Naive thymus-derived CD8-positive, alpha-beta T cell (primary cell): ENCODE measurements around the gene MAP1S. TPM values are rescaled to one million over a fixed set of nuclear protein-coding genes. Genes with fewer than 3 reads are reported as not detected.
A peak's percentile ranks its signal among the peaks of the same experiment; 100 is the strongest.

Experiments used
- ATAC-seq, 2 donors: fragments of 150-1000 bp; cut with Tn5 transposase in 1 of 2; sonication (Bioruptor Pico), chemical (Tn5 transposase) in 1 of 2; 1 replicate in 1 of 2; 2 replicates in 1 of 2; pipeline ENCODE4 v1.10.0; 2021; ENCODE audit warnings: mild to moderate bottlenecking in 2 of 2, moderate library complexity in 2 of 2
- POLR2A ChIA-PET: fragments of 350-600 bp; sonication (Branson Sonifier 250); formaldehyde crosslinking; loops from one replicate; lab custom pipeline; 2021; ENCODE audit warnings: antibody characterized with exemption; lab: Charles Lee
- DNase-seq, 10 donors: peaks; one replicate each; pipeline versions ENCODE4 v3.0.0 to v3.0.0-alpha.2; 2020 to 2022
- H3K27ac Mint-ChIP-seq, 10 donors: one replicate each; pipeline ENCODE4 v1.8.0; 2020 to 2022; ENCODE audit warnings: mild to moderate bottlenecking in 10 of 10, mixed read lengths in 10 of 10, moderate library complexity in 4 of 10, inconsistent platforms in 1 of 10
- H3K27me3 Mint-ChIP-seq, 5 donors: one replicate each; pipeline ENCODE4 v1.8.0; 2021 to 2022; ENCODE audit warnings: mixed read lengths in 5 of 5
- H3K36me3 Mint-ChIP-seq, 3 donors: one replicate each; pipeline ENCODE4 v1.8.0; 2020 to 2022; ENCODE audit warnings: mixed read lengths in 3 of 3, mild to moderate bottlenecking in 2 of 3, inconsistent platforms in 1 of 3
- H3K4me1 Mint-ChIP-seq, 4 donors: one replicate each; pipeline ENCODE4 v1.8.0; 2021 to 2022; ENCODE audit warnings: mixed read lengths in 4 of 4
- H3K4me3 Mint-ChIP-seq, 10 donors: one replicate each; pipeline ENCODE4 v1.8.0; 2020 to 2022; ENCODE audit warnings: mild to moderate bottlenecking in 10 of 10, mixed read lengths in 10 of 10, moderate library complexity in 6 of 10, inconsistent platforms in 1 of 10
- H3K9me3 Mint-ChIP-seq, 9 donors: one replicate each; pipeline ENCODE4 v1.8.0; 2020 to 2022; ENCODE audit warnings: mixed read lengths in 9 of 9, mild to moderate bottlenecking in 3 of 9, inconsistent platforms in 1 of 9, moderate library complexity in 1 of 9
- polyA plus RNA-seq, 3 donors: library from polyadenylated mRNA; unstranded; fragments of 300-500 nt; fragmentation: Illumina TruSeq; gene quantifications; one replicate each; pipeline ENCODE4 v1.2.3, GENCODE V29; 2021
- total RNA-seq, 8 experiments: library from RNA in 2 of 8; stranded (reverse) in 2 of 8; gene quantifications; one replicate each; pipeline ENCODE4 v1.2.3 and lab custom pipeline; 2021 to 2026

MAP1S gene, protein sequence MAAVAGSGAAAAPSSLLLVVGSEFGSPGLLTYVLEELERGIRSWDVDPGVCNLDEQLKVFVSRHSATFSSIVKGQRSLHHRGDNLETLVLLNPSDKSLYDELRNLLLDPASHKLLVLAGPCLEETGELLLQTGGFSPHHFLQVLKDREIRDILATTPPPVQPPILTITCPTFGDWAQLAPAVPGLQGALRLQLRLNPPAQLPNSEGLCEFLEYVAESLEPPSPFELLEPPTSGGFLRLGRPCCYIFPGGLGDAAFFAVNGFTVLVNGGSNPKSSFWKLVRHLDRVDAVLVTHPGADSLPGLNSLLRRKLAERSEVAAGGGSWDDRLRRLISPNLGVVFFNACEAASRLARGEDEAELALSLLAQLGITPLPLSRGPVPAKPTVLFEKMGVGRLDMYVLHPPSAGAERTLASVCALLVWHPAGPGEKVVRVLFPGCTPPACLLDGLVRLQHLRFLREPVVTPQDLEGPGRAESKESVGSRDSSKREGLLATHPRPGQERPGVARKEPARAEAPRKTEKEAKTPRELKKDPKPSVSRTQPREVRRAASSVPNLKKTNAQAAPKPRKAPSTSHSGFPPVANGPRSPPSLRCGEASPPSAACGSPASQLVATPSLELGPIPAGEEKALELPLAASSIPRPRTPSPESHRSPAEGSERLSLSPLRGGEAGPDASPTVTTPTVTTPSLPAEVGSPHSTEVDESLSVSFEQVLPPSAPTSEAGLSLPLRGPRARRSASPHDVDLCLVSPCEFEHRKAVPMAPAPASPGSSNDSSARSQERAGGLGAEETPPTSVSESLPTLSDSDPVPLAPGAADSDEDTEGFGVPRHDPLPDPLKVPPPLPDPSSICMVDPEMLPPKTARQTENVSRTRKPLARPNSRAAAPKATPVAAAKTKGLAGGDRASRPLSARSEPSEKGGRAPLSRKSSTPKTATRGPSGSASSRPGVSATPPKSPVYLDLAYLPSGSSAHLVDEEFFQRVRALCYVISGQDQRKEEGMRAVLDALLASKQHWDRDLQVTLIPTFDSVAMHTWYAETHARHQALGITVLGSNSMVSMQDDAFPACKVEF
- 10 to 100 TPM; 50.1 to 54.2 TPM for total RNA-seq
- polyA plus RNA-seq = 10 to 100 TPM; 13.8 to 40.0 (median 18.7) TPM
- 12.7 to 38.4 (median 31.7) reads per million in 6 experiments for total RNA-seq (lab: John Stamatoyannopoulos, UW)

DNA sequence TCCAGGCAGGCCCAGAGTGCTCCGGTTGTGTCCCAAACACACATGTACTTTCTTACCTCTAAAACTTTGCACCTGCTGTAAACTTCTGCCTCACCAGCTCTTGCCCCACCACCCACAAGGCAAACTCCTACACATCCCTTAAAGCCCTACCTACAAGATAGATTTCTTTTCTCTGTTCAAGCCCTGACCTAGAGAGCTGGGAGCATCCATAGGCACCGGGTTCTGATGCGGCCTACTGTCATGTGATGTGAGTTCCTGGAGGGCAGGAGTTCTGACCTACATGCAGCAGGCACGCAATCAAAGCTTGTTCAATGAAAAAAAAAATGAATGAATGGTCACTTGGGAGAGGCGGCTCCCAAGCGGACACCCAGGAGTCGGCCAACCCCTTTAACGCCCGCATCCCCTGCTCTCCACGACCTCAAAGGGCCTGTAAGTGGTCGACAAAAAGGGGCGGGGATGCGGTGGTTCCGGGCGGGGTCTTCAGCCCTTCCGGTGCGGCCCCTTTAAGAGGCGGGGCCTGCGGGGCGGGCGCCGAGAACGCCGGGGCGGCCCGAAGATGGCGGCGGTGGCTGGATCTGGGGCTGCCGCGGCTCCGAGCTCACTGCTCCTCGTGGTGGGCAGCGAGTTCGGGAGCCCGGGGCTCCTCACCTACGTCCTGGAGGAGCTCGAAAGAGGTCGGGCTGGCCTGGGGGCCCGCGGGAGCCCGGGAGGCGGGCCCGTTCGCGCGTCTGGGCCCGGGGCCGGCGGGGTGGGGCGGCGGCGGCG lies at the start of gene MAP1S:
MAP1S (plus strand) TSS at position 534 of the 765 bp plus-strand sequence; CDS start at position 557, 23 bp downstream.
- Mint-ChIP-seq H3K9me3 (no peaks in the 10 kb centered on the region), H3K27me3 (peaks cover 0 to 2% (median 0%) of the 10 kb centered on the region in 5 donors), H3K4me3 (peak within 1 kb of the TSS; percentile 82 to 95 (median 89)), H3K27ac (peak within 1 kb of the TSS; percentile 76 to 95 (median 90)), H3K4me1 (peaks cover 22 to 47% (median 44%) of the 10 kb centered on the region in 4 donors), H3K36me3 (peaks cover 0 to 6% (median 0%) of the 10 kb centered on the region in 3 donors)
- ATAC-seq = peak; percentile 91 to 96
- DNase-seq = peak; percentile 35 to 67 (median 58)
- POLR2A ChIA-PET = interaction anchor here (0.6 to 2.4 kb wide), 10 partner anchors 11 to 870 kb away, joined by 3 to 15 read pairs (median 4); partner anchors contain the start of genes FCHO1, JAK3 and RPL18A

DNA sequence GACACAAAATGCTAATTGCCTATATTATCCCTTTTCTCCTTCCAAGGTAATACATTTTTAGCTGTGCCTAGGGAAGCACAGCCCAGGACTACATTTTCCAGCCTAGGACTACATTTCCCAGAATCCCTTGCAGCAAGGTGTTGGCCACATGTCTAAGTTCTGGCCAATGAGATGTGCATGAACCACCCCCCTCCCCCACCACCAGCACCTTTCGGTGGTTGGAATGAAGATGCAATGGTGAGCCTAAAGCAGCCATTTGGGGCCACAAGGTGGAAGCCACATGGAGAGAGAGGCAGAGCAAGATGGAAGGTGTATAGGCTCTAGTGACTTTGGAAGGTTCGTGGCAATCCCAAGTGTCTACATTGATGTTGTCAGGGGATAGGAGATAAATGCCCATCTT lies 47.4 kb upstream of the MAP1S start:
- no peak for DNase-seq
- POLR2A ChIA-PET = no interaction called here
- Mint-ChIP-seq H3K4me1 (peaks cover 0 to 2% (median 0%) of the 10 kb centered on the region in 4 donors), H3K27ac (peak overlapping the region in 1 of 10 donors; percentile 56), H3K27me3 (peaks cover 4 to 26% (median 14%) of the 10 kb centered on the region in 5 donors), H3K4me3 (no peak overlapping the region), H3K9me3 (peaks cover 0 to 4% (median 0%) of the 10 kb centered on the region in 9 donors), H3K36me3 (peaks cover 0 to 2% (median 0%) of the 10 kb centered on the region in 3 donors)
- ATAC-seq = no peak

DNA sequence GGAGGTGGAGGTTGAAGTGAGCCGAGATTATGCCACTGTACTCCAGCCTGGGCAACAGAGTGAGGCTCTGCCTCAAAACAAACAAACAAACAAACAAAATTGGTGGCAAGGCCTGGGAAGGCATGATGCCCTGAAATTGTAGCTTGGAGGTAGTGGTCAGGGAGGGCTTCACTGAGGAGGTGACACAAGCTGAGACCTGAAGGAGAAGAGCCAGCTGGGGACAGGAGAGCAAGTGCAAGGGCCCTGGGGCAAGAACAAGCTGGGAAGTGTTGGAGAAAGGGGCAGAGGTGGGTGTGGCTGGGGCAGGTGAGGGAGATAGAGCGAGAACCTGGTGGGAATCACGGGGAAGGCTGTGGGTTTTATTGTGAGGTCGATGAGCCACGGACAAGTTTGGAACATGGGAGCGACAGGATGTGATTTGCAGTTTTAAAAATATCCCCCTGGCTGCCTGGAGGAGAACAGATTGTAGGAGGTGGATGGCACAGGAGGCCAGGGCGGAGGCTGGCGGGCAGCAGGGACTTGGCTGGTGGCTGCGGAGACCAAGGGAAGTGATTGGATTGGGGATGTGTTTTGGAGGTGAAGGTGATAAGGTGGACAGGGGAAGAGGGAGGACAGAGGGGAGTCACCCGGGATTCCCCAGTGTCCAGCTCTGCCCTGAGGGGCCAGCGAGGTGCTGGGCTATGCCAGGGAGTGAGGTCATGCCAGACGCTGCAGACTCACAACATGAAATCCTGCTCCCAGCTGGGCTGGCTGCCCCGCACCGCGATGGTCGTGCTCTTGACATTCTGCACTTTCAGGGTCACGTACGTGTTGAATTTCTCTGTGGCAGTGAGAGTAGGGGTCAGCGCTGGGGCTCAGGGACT lies 45.1 kb upstream of the MAP1S start:
- H3K9me3 Mint-ChIP-seq = peaks cover 0 to 2% (median 0%) of the 10 kb centered on the region in 9 donors
- no peak overlapping the region for H3K4me3 Mint-ChIP-seq
- peaks cover 0 to 2% (median 0%) of the 10 kb centered on the region in 4 donors for H3K4me1 Mint-ChIP-seq
- peak overlapping the region in 1 of 10 donors; percentile 44 for H3K27ac Mint-ChIP-seq
- ATAC-seq (no peak), DNase-seq (no peak)
- peaks cover 0 to 2% (median 0%) of the 10 kb centered on the region in 3 donors for H3K36me3 Mint-ChIP-seq
- H3K27me3 Mint-ChIP-seq = peaks cover 13 to 48% (median 28%) of the 10 kb centered on the region in 5 donors
- POLR2A ChIA-PET = no interaction called here

DNA sequence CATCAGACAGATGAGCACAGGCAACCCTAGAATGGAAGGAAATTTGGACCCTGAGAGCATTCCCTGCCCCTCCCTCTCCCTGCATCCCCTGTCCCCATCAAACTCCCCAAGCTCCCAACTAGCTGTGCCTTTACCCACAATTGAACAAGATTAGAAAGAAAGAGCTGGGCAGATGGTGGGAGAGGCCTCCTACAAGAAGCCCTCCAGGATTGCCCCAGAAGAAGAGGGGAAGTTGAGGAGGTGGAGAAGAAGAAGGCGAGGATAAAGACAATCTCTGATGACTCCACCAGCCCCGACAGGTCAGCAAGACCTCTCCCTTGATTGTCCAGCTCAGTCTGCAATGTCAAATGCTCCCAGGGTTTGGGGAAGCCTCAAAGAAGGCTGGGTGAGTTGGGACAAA lies 43.0 kb upstream of the MAP1S start:
- Mint-ChIP-seq H3K27ac (peak overlapping the region in 1 of 10 donors; percentile 22), H3K36me3 (peaks cover 0 to 2% (median 0%) of the 10 kb centered on the region in 3 donors), H3K4me3 (no peak overlapping the region), H3K4me1 (peaks cover 0 to 12% (median 6%) of the 10 kb centered on the region in 4 donors), H3K27me3 (peaks cover 23 to 70% (median 46%) of the 10 kb centered on the region in 5 donors), H3K9me3 (peaks cover 0 to 2% (median 0%) of the 10 kb centered on the region in 9 donors)
- no peak for DNase-seq
- POLR2A ChIA-PET = interaction anchor here (0.5 kb wide), 1 partner anchor 23 kb away, joined by 3 read pairs; no protein-coding TSS in a partner anchor
- no peak for ATAC-seq

DNA sequence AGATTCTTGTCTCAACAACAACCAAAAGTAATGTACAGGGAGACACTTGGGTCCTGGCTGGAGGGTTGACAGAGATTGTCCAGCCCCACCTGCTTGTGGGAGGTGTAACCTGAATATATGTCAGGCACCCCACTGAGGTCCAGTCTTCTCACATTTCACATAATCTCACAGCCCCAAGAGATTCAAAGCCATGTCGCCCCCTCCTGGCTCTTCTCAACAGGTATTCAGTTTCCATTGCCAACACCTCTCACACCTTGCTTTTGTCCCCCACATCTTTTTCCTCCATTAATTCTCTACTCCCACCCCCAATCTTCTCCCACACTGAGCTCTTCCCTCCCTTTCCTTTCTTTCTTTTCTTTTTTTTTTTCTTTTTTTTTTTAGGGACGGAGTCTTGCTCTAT lies 42.3 kb upstream of the MAP1S start:
- ATAC-seq = no peak
- DNase-seq = no peak
- H3K27me3 Mint-ChIP-seq = peaks cover 23 to 76% (median 48%) of the 10 kb centered on the region in 5 donors

DNA sequence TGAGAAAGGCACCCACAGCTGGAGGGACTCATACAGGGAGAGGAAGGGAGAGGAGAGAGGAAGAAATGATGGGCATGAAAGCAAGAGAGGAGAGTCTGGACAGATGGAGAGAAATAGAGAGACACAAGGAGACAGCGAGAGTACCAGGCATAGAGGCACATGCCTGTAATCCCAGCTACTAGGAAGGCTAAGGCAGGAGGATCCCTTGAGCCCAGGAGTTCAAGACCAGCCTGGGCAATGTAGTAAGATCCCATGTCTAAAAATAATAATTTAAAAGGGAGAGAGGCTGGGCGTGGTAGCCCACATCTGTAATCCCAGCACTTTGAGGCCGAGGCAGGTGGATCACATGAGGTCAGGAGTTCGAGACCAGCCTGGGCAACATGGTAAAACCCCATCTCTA lies 40.4 kb upstream of the MAP1S start:
- Mint-ChIP-seq H3K9me3 (peaks cover 0 to 4% (median 0%) of the 10 kb centered on the region in 9 donors), H3K4me3 (no peak overlapping the region), H3K36me3 (peaks cover 0 to 4% (median 2%) of the 10 kb centered on the region in 3 donors), H3K27me3 (peaks cover 30 to 90% (median 61%) of the 10 kb centered on the region in 5 donors), H3K4me1 (peaks cover 0 to 12% (median 7%) of the 10 kb centered on the region in 4 donors), H3K27ac (no peak overlapping the region)
- POLR2A ChIA-PET = no interaction called here
- DNase-seq (no peak), ATAC-seq (no peak)

More for the DNA sequence above, 42.3 kb upstream of the MAP1S start:
- Mint-ChIP-seq H3K4me3 (no peak overlapping the region), H3K4me1 (peaks cover 0 to 12% (median 6%) of the 10 kb centered on the region in 4 donors), H3K9me3 (peaks cover 0 to under 1% (median 0%) of the 10 kb centered on the region in 9 donors), H3K36me3 (peaks cover 0 to under 1% (median 0%) of the 10 kb centered on the region in 3 donors), H3K27ac (no peak overlapping the region)
- POLR2A ChIA-PET = no interaction called here

DNA sequence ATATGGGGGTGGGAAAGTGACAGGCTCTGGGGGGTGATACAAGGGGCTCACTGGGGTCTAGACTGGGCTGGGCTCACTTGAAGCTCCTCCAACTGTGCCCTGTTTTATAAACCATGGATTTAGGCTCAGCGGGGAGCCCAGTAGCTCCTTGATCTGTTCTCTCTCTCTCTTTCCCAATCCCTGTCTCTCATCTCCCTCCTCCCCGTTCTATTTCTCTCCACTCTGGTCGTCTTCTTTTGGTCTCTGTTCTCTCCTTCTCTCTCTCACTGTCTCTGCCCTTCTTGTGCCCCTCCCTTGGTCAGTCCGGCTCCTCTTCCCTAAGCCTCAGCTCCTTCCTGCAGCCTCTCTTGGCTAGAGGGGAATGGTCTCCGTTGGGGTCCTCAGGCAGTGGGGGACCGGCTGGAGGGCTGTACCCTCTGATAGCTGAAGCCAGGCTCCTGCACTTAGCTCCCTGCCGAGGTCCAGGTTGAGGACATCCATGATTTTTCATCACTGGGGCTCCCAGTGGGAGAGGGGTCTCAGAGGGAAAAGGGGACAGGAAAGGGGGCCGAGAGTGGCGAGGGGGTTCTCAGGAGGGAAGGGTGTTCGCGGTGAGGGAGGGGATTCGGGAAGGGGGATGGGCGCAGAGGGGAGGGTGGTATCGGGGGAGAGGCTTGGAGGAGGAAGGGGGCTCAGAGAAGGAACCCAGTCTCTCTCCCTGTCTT lies 39.6 kb upstream of the MAP1S start:
- ATAC-seq (no peak), DNase-seq (no peak)
- H3K9me3 Mint-ChIP-seq = peaks cover 0 to 4% (median 0%) of the 10 kb centered on the region in 9 donors
- peaks cover 37 to 91% (median 62%) of the 10 kb centered on the region in 5 donors for H3K27me3 Mint-ChIP-seq
- H3K36me3 Mint-ChIP-seq = peaks cover 0 to 5% (median 4%) of the 10 kb centered on the region in 3 donors
- POLR2A ChIA-PET = interaction anchor here (0.7 kb wide), 1 partner anchor 1016 kb away, joined by 3 read pairs; no protein-coding TSS in a partner anchor
- peak overlapping the region in 5 of 10 donors; percentile 30 to 56 (median 42) for H3K4me3 Mint-ChIP-seq
- H3K27ac Mint-ChIP-seq = peak overlapping the region in 1 of 10 donors; percentile 7
- H3K4me1 Mint-ChIP-seq = peaks cover 0 to 12% (median 7%) of the 10 kb centered on the region in 4 donors

DNA sequence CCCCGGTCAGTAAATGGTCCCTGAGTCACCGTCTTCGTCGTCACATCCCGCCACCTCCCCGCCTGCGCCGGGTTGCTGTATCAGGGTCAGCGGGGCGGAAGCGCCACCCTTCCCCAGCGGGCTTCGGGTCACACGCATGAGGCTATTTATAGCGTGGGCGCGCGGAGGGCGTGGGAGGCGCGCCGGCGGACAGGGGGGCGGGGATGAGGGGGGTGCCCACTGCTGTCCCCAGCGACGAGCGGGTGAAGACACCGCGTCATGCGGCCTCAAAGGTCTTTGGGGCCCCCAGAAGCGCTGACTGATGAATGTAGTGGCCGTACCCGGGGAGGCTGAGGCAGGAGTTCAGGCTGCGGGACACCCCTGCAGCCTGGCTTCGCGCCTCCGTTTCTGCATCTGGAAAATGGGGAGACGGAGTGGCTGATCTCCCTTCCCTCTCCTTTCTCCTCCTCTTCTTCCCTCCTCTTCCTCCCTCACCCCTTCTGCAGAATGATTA lies 39.0 kb upstream of the MAP1S start:
- Mint-ChIP-seq H3K4me3 (peak overlapping the region in 5 of 10 donors; percentile 30 to 56 (median 43)), H3K9me3 (peaks cover 0 to 4% (median 0%) of the 10 kb centered on the region in 9 donors)
- POLR2A ChIA-PET = no interaction called here

DNA sequence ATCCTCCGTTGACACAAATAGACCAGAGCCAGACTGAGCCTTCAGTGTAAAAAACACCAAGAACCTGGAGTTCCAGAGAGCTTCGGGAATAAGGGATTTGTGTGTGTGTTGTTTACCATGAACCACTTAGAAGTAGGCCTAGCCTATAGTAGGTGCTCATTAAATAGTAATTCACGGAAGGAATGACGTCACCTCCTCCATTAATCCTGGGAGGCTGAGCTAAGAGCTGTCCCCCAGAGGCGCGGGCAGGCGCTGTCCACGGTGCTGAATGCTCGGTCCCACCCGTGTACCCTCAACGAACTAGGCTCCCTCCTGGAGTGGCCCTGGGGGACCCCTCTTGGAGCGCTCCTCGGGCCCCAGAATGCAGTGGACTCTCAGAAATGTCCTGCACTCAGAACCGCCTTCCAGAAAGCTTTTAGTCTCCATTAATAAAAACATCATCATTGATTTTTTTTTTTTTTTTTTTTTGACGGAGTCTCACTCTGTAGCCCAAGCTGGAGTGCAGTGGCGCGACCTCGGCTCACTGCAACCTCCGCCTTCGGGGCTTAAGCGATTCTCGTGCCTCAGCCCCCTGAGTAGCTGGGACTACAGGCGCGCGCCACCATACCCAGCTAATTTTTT lies 37.7 kb upstream of the MAP1S start:
- H3K36me3 Mint-ChIP-seq = peaks cover 0 to 5% (median 4%) of the 10 kb centered on the region in 3 donors
- H3K4me3 Mint-ChIP-seq = no peak overlapping the region
- peak in 8 of 10 donors; percentile 28 to 69 (median 43) for DNase-seq
- peaks cover 0 to 4% (median 0%) of the 10 kb centered on the region in 9 donors for H3K9me3 Mint-ChIP-seq
- peaks cover 41 to 97% (median 66%) of the 10 kb centered on the region in 5 donors for H3K27me3 Mint-ChIP-seq
- POLR2A ChIA-PET = interaction anchor here (0.6 kb wide), 1 partner anchor 138 kb away, joined by 4 read pairs; no protein-coding TSS in a partner anchor
- no peak overlapping the region for H3K27ac Mint-ChIP-seq
- ATAC-seq = peak; percentile 51 to 52
- peaks cover 0 to 13% (median 10%) of the 10 kb centered on the region in 4 donors for H3K4me1 Mint-ChIP-seq

More for the DNA sequence above, 39.0 kb upstream of the MAP1S start:
- Mint-ChIP-seq H3K36me3 (peaks cover 0 to 5% (median 4%) of the 10 kb centered on the region in 3 donors), H3K4me1 (peaks cover 0 to 12% (median 7%) of the 10 kb centered on the region in 4 donors), H3K27ac (no peak overlapping the region), H3K27me3 (peaks cover 40 to 97% (median 67%) of the 10 kb centered on the region in 5 donors)
- DNase-seq (peak in 5 of 10 donors; percentile 12 to 68 (median 26)), ATAC-seq (peak; percentile 66 to 77)
